Activated CD8-positive, alpha-beta memory T cell treated with anti-CD3 and anti-CD28 coated beads for 36 hours (primary cell): ENCODE data around the gene IGF2BP2. TPM values are rescaled to one million over a fixed set of nuclear protein-coding genes. Genes with fewer than 3 reads are reported as not detected.
"Not testable (repeated sequence)": the region's sequence is repeated elsewhere in the genome, so short reads cannot be mapped to it uniquely, and the experiment has no call there.

Experiments used
- CTCF ChIA-PET: fragments of 350-600 bp; sonication (Branson Sonifier 250); formaldehyde crosslinking; loops from one replicate; lab custom pipeline; 2021; ENCODE audit warnings: antibody characterized with exemption; lab: Charles Lee
- POLR2A ChIA-PET: fragments of 350-600 bp; sonication (Branson Sonifier 250); formaldehyde crosslinking; loops from one replicate; lab custom pipeline; 2021; ENCODE audit warnings: antibody characterized with exemption; lab: Charles Lee
- total RNA-seq, 2 experiments: library from RNA; stranded (reverse); gene quantifications; one replicate each; pipeline ENCODE4 v1.2.3, GENCODE V29; 2021

The IGF2BP2 gene
- total RNA-seq, 2 experiments from 2014 or later, result 0.32 to 0.65 TPM

DNA sequence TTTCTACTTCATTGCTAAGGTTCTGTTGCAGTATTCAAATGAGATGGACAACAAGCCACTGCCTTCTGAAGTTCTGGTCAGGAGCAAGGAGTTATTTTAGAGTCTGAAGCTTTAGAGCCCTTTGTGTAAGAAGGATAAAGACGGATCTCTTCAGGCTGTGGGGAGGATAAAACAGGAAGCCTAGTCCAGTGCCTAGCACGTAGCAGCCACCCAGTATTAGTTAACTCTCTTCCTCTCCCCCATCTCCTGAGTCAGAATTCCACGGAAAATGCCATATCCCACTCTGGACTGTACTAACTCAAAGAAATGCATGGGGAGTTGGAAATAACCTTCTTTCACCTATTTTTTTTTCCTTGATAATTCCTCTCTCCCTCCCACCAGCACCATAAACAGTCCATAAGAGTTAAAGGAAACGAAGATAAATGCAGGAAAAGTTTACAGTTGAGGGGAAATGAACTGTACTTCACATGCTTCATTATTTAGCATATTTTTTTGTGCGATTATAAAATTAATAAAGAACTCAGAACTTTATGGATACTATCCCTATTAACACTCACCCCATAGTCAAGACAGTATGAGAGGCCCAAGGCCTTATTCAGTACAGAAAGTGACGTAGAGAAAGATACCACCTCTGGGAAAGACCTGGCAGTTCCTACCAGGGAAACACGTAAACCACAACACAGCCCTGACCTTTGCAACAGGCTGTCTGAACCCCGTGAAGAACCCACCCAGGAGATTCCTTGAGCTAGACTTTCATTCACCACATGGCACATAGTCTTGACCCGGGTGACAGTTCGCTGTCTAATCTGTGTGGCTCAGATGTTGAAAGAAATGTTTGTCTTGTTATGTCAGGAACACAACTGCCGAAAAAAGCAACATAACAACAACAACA lies 9.2 kb downstream of the IGF2BP2 start:
- CTCF ChIA-PET, result no interaction called here
- POLR2A ChIA-PET, result no interaction called here

DNA sequence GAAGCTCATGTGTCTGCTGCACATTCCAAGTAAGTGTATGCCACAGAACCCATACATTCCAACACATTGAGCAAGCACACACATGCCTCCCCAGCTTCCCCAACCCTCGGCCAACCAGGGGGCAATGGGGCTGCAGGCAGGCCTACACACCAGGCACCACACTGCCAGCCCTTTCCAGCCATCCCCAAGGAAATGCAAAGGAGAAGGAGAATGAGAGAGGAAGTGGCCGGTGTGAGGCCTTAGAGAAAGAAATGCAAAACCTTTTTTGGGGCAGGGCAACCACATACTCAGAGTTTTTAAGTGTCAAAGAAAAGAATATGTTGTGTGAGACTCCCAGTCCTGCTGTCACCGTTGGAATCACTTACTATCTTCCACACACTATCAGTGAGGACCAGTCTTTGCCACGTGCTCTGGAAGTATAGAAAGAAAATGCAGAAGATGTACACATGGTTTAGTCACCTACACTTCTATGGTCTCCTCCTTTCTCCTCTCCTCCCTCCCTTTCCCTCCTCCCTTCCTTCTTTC lies 11.1 kb downstream of the IGF2BP2 start:
- CTCF ChIA-PET, result no interaction called here

DNA sequence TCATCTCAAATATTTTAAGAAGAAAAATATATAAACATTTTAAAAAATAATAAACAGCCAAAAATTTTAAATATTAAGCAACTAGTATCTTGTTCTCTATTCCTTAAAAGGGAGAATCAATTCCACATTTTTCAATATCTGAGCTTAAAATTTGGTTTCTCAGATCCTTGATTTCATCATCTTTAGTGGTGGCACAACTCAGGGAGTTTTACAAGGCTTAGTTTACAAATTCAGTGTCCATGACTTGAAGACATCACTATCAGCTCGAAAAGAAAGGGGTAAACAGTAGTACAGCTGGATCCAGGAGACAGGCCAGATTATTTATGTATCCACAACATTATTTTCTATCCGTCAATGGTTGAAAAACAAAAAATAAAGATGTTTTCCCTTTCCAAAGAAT lies 11.6 kb downstream of the IGF2BP2 start:
- ChIA-PET CTCF (no interaction called here), POLR2A (no interaction called here)

More for the DNA sequence above, 11.1 kb downstream of the IGF2BP2 start:
- POLR2A ChIA-PET, result no interaction called here

DNA sequence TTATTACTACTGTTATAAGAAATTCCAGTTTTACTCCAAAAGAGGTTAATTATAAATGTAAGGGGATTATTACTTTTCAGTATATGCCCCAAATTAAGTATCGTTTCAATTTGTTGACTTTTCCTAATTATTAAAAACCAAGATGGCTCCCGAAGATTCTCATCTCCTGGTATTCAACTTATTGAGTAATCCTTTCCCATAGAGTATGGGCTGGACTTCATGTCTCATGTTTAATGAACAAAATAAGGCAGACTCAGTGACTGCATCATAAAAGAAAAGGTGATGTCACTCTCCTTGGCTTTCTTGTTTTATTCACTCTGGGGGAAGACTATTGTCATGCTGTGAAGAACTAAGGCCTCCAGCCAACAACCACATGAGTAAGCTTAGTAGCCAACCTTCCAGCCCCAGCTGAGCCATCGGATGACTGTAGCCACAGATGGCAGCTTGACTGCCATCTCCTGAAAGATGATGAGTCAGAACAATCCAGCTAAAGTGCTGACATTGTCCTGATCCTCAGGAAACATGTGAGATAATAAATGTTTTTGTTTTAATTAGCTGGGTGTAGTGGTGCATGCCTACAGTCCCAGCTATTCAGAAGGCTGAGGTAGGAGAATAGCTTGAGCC lies 17.3 kb downstream of the IGF2BP2 start:
- CTCF ChIA-PET, result no interaction called here
- POLR2A ChIA-PET, result interaction anchor here (0.8 kb wide), 1 partner anchor 114 kb away, joined by 15 read pairs; no protein-coding TSS in a partner anchor

DNA sequence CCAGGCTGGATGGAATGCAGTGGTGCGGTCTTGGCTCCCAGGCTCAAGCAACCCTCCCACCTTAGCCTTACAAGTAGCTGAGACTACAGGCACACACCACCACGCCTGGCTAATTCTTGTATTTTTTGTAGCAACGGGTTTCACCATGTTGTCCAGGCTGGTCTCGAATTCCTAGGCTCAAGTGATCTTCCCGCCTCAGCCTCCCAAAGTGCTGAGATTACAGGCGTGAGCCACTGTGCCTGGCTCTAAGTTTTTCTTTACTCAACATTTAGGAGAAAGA lies 26.1 kb downstream of the IGF2BP2 start:
- CTCF ChIA-PET, POLR2A ChIA-PET: not testable (repeated sequence)

DNA sequence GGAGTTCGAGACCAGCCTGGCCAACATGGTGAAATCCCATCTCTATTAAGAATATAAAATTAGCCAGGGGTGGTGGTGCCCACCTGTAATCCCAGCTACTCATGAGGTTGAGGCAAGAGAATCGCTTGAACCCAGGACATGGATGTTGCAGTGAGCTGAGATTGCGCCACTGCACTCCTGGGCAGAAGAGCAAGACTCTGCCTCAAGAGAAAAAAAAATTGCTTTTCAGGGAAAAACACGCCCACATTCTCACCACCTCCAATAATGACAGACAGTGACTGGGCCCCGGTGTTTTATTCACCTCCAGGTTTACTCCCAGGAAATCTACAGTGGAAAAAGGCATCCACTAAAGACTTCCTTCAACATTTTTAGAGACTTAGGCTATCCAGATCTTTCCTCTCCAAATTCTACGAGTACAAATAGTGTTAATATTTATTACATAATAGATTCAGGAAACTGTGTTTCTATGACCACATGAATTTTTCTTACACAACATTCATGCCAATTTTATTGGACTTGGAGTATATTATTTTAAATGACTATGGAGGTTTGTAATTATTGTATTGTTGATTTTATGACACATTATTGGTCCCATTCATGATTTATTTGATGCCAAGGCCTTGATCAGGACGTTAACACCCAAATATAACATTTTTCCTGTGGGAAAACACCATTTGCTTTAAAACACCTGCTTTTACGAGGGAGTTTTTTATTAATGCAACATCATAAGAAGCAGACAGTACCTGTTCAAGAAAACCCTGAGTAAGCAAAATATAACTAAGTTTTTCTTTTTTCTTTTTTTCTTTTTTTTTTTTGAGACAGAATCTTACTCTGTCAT lies 26.6 kb downstream of the IGF2BP2 start:
- CTCF ChIA-PET, result interaction anchor here (0.7 kb wide), 1 partner anchor 521 kb away, joined by 3 read pairs; no protein-coding TSS in a partner anchor
- POLR2A ChIA-PET, result no interaction called here

DNA sequence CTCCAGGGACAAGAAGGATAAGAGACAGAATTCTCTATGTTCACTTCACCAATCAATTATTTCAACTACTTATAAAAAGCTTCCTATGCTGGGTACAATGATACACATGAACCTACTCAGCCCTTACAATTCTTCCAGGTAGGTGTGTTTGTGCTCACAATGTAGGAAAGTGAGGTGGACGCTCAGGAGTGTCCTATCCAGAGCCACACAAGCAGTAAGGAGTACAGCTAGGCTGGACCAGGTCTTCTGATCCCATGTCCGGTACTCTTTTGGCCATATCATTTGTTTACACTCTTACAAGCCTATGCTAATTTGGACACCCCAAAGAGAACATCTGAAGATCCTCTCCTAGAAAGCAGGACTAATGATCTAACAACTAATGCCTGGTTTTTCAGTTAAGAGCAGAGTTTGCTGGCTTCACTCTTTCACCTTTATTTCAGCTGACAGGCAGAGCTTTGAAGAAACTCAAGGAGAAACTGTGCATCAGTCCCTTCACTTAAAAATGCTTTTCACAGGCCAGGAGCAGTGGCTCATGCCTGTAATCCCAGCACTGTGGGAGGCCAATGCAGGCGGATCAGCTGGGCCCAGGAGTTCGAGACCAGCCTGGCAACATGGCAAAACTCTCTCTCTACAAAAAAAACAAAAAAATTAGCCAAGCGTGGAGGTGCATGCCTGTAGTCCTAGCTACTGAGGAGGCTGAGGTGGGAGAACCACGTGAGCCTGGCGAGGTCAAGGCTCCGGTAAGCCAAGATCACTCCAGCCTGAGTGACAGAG lies 27.5 kb downstream of the IGF2BP2 start:
- POLR2A ChIA-PET, result no interaction called here
- CTCF ChIA-PET, result no interaction called here

DNA sequence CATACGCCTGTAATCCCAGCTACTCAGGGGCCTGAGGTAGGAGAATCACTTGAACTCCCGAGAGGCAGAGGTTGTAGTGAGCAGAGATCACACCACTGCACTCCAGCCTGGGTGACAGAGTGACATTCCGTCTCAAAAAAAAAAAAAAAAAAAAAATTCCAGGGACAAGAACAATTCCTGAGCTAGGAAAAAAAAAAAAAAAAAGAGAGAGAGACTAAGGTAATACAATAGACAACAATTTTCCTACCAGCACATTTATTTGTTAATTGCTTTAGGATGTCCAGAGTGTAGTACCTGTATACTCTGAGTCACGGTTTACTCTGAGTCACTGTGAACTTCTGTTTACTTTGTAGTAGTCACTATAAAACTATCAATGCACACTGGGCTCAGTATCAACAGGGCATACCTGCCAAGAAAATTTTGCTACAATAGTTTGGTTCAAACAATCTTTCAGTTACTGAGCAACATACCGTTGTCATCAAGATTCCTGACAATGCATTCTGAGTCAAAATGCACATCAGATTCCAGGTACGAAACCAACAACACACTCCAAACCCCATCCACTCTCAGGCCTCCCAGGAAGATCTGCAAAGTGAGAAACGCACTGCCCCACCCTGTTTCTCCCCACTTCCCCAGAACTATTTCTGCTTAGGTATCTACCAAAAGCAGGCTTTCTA lies 28.3 kb downstream of the IGF2BP2 start:
- ChIA-PET POLR2A (no interaction called here), CTCF (interaction anchor here (0.7 kb wide), 1 partner anchor 147 kb away, joined by 3 read pairs; no protein-coding TSS in a partner anchor)

DNA sequence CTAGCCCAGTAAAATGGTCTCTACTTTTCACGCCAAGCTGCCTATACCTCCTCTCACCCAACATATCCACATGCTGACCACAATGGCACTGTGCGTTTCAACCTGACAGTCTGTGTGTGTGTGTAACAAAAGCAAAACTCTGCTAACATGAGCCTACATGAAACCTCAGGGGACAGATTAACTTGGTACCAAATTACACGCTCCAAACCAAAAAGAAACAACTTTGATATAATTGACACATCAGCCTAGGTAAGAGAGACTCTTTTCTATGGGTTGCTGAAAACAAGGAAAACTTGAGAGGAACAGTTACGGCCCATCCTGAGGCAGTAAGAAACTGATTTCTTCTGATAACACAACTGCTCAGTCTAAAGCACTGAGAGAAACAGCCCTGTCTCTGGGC lies 31.5 kb downstream of the IGF2BP2 start:
- ChIA-PET CTCF (no interaction called here), POLR2A (no interaction called here)

DNA sequence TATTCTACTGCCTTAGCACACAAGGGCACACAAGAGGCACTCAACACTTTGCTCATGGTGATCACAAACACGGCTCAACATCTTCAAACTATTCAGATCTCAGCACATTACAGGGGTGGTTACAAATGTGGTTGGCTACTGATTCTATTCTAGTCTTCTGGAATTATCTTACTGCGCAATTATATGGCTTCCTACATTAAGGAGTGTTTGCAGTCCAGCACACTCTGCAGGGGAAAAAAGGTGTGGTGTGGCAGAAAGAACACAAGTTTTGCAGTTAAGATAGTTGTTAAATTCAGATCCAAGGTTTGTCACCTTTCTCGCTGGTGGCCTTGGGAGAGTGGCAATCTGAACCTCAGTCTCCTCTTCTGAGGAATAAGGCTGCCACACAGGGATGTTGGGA lies 31.9 kb downstream of the IGF2BP2 start:
- CTCF ChIA-PET, result no interaction called here
- POLR2A ChIA-PET, result no interaction called here

DNA sequence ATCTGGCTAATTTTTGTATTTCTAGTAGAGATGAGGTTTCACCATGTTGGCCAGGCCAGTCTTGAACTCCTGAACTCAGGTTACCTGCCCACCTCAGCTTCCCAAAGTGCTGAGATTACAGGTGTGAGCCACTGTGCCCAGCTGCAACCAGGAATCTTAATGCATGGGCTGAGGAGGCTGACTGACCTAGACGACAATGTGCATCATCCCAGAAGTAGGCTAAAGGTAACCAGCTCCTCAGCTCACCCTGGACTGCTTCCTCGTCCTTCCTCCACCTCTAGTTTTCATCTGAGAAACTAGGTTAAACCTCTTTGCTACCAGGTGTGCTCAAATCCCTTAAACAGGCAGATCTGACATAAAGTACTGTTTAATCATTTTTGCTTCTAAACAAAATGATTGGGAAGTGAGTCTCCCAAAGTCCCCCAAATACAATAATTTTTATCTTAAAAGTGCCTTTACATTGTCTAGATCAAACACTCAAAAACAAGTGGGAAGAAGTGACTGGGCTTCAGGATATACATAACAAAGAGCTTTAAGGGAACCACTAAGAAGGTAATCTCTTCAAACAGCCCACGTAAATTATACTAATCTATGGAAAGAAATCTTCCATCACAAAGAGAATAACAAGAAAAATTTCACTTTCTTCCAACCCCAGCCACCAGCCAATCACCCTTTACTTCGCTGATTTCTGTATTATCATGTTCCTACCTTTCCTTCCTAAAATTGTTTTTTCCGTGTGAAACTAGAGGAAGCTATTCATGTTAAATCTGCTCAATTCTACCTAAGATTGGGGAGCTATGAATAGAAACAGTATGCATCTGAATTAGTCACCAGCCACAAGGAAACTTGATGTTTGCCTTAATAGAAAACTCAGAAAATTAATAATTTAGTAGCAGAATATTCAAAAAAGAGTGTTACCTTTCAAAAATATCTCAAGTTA lies 34.7 kb downstream of the IGF2BP2 start:
- POLR2A ChIA-PET, result no interaction called here
- CTCF ChIA-PET, result no interaction called here

DNA sequence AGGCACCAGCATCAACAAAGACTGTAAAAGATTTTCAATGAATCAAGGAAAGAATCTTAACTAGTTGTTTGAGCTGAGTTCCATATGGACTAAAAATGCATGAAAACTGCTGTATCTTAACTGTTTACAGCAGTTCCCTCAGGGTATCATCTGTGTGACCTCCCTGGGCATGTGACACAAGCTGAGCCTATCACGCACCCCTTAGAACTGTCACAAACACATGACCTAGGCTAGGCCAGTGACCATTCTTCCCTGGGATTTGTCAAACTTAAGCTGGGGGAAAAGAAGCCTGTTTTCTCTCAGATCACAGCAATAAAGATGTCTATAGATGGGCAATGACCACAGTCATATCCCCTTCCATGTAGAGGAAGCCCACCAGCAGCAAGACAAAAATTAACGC lies 35.7 kb downstream of the IGF2BP2 start:
- ChIA-PET CTCF (no interaction called here), POLR2A (interaction anchor here (0.6 kb wide), 2 partner anchors 34 to 374 kb away, joined by 3 to 4 read pairs; no protein-coding TSS in a partner anchor)

DNA sequence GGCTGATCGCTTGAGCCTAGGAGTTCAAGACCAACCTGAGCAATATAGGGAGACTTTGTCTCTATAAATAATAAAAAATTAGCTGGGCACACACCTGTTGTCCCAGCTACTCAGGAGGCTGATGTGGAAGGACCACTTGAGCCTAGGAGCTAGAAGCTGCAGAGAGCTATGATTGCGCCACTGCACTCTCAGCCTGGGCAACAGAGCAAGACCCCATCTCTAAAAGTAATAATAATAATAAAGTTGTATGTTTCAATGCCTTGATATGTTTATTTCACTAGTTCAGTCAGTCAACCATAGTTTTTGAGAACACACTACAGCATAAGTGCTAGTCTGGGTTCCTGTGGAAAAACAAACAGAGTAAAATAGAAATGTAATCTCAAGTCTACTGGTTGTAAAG lies 36.5 kb downstream of the IGF2BP2 start:
- POLR2A ChIA-PET, result no interaction called here
- CTCF ChIA-PET, result no interaction called here

DNA sequence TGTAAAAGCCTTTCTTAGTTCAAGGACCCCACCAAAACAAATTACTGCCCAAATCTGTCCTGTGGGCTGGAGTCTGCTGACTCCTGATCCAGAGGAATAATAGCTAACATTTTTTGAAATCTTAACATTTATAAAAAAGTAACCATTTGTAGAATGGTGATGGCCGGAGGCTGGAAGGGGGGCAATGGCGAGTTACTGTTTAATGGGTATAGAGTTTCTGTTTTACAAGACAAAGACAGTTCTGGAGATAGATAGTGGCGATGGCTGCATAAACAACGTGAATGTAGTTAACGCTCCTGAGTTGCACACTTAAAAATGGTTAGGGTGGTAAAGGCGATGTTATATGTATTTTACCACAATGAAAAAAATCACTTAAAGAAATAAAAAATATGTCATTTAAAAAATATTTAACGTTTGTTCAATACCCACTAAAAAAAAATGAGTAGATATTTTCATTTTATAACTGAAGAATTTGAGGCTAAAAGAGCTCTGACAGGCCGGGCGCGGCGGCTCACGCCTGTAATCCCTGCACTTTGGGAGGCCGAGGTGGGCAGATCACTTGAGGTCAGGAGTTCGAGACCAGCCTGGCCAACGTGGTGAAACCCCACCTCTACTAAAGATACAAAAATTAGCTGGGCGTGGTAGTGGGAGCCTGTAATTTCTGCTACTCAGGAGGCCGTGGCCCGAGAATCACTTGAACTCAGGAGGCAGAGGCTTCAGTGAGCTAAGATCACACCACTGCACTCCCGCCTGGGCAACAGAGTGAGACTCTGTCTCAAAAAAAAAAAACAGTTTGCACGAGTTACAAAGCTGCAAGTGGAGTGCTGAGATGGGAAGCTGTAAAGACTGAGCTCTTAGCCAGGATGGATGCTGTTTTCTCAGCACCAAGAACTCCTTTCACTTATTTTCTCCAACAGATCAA lies 37.6 kb downstream of the IGF2BP2 start:
- POLR2A ChIA-PET, result no interaction called here

DNA sequence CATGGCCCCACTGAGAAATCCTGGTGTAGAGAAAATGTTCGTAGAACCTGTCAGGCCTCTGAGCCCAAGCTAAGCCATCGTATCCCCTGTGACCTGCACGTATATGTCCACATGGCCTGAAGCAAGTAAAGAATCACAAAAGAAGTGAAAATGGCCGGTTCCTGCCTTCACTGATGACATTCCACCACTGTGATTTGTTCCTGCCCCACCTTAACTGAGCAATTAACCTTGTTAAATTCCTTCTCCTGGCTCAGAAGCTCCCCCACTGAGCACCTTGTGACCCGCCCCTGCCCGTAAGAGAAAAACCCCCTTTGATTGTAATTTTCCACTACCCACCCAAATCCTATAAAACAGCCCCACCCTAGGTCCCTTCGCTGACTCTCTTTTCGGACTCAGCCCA lies 38.6 kb downstream of the IGF2BP2 start:
- CTCF ChIA-PET, result interaction anchor here (0.6 kb wide), 1 partner anchor 51 kb away, joined by 4 read pairs; no protein-coding TSS in a partner anchor

More for the DNA sequence above, 37.6 kb downstream of the IGF2BP2 start:
- CTCF ChIA-PET, result interaction anchor here (0.6 kb wide), 1 partner anchor 80 kb away, joined by 3 read pairs; no protein-coding TSS in a partner anchor

DNA sequence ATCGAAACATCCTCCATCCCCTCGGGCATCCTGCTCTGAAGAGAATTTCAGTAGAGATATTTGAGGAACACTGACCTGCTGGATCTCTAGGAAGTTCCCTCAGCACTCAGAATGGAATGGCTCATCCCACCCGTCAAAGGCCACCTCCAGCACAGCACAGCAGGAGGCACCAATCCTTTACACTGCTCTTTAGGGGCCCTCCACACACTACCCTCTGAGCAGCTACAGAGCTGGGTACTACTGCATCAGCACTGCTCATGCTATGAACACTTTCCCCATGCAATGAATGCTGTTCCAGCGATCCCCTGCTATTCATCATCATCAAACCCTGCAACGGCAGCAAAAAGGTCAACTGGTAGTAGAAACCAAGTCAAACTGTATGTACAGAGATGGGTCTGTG lies 40.5 kb downstream of the IGF2BP2 start:
- ChIA-PET POLR2A (no interaction called here), CTCF (no interaction called here)

More for the DNA sequence above, 38.6 kb downstream of the IGF2BP2 start:
- POLR2A ChIA-PET, result not testable (repeated sequence)
